Adipocyte (in vitro differentiated cells): ENCODE measurements around the gene CATSPERZ.

ENCODE experiments used
- DNase-seq: peaks from one replicate; pipeline ENCODE4 v3.0.0-alpha.2; 2015; ENCODE audit warnings: low read depth
- H3K27me3 ChIP-seq: replicated peaks from 2 replicates; pipeline ENCODE4 v1.7.0; 2013; ENCODE audit warnings: mild to moderate bottlenecking, low read length, moderate library complexity; ENCODE audit not compliant: control insufficient read depth, insufficient read depth
- H3K36me3 ChIP-seq: 2 replicates; pipeline ENCODE4 v1.7.0; 2013; ENCODE audit warnings: low read length, mild to moderate bottlenecking, moderate library complexity; ENCODE audit not compliant: control insufficient read depth, insufficient read depth, severe bottlenecking
- H3K4me1 ChIP-seq: 2 replicates; pipeline ENCODE4 v1.7.0; 2013; ENCODE audit warnings: mild to moderate bottlenecking, low read length, moderate library complexity; ENCODE audit not compliant: control insufficient read depth, insufficient read depth
- H3K4me3 ChIP-seq: 2 replicates; pipeline ENCODE4 v1.7.0; 2013; ENCODE audit warnings: mild to moderate bottlenecking, low read length, moderate library complexity
- H3K9ac ChIP-seq: 2 replicates; pipeline ENCODE4 v1.7.0; 2013; ENCODE audit warnings: mild to moderate bottlenecking, low read length, moderate library complexity
- H3K9me3 ChIP-seq: 2 replicates; pipeline ENCODE4 v1.7.0; 2013; ENCODE audit warnings: mild to moderate bottlenecking, low read length, moderate library complexity; ENCODE audit not compliant: control insufficient read depth

The CATSPERZ gene

DNA sequence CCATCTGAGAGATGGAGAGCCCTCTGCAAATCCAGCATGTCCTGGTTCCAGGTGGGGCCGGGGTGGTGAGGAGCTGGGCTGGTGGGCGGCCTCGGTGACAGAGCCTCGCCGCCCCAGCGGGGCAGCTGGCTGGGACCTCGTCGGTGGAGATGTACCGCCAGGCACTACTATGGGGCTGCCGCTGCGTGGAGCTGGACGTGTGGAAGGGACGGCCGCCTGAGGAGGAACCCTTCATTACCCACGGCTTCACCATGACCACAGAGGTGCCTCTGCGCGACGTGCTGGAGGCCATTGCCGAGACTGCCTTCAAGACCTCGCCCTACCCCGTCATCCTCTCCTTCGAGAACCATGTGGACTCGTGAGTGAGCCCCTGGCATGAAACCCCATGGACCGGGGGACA lies 41.8 kb upstream of the CATSPERZ start:
- H3K36me3 ChIP-seq: peaks cover 66% of the 10 kb centered on the region
- H3K9me3 ChIP-seq: no peaks in the 10 kb centered on the region
- no peaks in the 10 kb centered on the region for H3K27me3 ChIP-seq
- H3K4me1 ChIP-seq: peaks cover 3% of the 10 kb centered on the region
- no peak overlapping the region for H3K4me3 ChIP-seq
- no peak overlapping the region for H3K9ac ChIP-seq
- no peak for DNase-seq

DNA sequence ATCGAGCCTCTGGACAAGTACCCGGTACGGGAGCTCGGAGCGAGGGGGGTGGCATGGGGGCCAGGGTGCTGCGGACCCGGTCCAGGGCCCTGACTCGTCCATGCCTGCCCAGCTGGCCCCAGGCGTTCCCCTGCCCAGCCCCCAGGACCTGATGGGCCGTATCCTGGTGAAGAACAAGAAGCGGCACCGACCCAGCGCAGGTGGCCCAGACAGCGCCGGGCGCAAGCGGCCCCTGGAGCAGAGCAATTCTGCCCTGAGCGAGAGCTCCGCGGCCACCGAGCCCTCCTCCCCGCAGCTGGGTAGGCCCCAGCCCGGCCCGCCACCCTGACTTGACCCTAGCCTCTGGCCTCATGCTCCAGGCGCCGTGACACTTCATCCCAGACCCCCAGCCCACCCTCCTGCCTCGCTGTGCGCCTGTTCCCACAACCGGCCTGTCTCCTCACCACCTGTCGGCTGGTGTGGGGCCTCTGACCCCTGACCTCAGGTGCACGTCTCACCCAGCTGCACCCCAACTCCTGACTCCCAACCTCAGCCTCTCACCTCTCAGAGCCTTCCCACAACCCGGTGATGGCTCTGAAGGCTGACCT lies 41.1 kb upstream of the CATSPERZ start:
- H3K27me3 ChIP-seq: no peaks in the 10 kb centered on the region
- DNase-seq: no peak
- no peak overlapping the region for H3K4me3 ChIP-seq
- H3K9ac ChIP-seq: no peak overlapping the region
- H3K36me3 ChIP-seq: peaks cover 73% of the 10 kb centered on the region
- H3K4me1 ChIP-seq: no peaks in the 10 kb centered on the region
- no peaks in the 10 kb centered on the region for H3K9me3 ChIP-seq

DNA sequence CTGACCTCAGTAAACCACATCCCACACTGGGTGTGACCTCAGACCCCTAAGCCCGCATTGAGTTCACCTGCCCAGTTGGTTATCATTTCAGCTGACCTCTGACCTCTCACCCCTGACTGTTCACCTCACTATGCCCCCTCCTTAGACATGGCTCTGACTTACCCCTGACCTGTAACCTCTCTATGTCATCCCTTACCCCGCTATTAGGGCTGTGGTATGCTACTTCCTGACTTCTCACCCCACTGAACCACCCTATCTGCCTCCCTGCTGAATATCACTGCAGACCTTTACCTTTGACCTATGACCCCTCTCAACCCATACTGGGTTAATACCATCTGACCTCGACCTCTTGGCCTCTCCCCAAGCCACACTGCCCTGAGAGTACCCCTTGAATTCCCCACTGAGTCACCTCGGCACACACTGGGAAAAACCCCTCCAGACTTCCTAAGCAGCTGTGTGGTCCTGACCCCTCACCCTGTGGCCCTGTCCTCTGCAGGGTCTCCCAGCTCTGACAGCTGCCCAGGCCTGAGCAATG lies 40.6 kb upstream of the CATSPERZ start:
- Histone ChIP-seq H3K4me1 (no peaks in the 10 kb centered on the region), H3K9me3 (no peaks in the 10 kb centered on the region), H3K4me3 (no peak overlapping the region), H3K36me3 (peaks cover 73% of the 10 kb centered on the region), H3K9ac (no peak overlapping the region), H3K27me3 (no peaks in the 10 kb centered on the region)
- DNase-seq: no peak

DNA sequence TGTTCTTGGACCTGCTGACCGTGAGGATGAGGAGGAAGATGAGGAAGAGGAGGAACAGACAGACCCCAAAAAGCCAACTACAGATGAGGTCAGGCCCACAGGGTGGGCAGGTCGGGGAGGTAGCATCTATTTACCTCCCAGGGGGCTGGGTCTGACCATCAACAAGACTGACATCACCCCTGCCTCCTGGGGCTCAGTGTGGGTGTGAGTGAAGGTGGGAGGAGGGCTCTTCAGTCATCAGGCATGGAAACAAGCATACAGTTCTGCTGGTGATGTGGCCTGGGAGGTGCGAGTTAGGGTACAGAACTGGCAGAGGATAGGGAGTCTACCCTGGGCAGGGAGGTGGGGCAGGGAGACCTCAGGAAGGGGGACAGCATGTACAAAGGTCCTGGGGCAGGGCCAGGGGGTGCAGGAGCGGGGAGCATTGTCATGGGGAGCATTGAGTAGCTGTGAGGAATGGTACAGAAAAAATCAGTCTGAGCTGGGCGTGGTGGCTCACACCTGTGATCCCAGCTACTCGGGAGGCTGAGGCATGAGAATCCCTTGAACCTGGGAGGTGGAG lies 39.9 kb upstream of the CATSPERZ start:
- Histone ChIP-seq H3K4me3 (no peak overlapping the region), H3K9ac (no peak overlapping the region), H3K9me3 (no peaks in the 10 kb centered on the region), H3K4me1 (no peaks in the 10 kb centered on the region), H3K36me3 (peaks cover 72% of the 10 kb centered on the region), H3K27me3 (no peaks in the 10 kb centered on the region)
- DNase-seq: no peak

- Histone ChIP-seq H3K36me3 (peaks cover 72% of the 10 kb centered on the region), H3K4me3 (no peak overlapping the region), H3K4me1 (no peaks in the 10 kb centered on the region), H3K9ac (no peak overlapping the region), H3K27me3 (no peaks in the 10 kb centered on the region), H3K9me3 (no peaks in the 10 kb centered on the region)
- no peak for DNase-seq
Measured at GRCh38 chr11:64261556-64262080, 38.5 kb upstream of the CATSPERZ start.

DNA sequence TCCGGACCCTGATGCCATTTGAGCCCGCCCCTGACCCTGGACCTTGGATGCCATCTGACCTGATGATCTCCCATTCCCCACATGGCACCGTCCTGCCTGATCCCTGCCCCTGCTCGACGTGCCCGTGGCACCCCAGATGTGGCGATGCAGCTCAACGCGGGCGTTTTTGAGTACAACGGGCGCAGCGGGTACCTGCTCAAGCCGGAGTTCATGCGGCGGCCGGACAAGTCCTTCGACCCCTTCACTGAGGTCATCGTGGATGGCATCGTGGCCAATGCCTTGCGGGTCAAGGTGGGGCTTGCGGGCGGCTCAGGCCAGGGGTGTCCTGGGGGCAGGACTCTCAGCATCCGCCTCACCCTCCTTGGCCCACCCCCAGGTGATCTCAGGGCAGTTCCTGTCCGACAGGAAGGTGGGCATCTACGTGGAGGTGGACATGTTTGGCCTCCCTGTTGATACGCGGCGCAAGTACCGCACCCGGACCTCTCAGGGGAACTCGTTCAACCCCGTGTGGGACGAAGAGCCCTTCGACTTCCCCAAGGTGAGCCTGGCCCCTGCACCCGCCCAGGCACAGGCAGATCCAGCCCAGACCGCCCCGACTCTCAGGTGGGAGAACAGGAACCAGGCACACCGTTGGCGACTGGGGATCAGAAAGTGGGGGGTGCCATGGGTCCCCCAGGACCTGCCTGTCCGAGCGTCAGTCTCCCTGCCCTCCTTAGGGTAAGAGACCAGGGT lies 37.7 kb upstream of the CATSPERZ start:
- no peaks in the 10 kb centered on the region for H3K9me3 ChIP-seq
- peaks cover 70% of the 10 kb centered on the region for H3K36me3 ChIP-seq

DNA sequence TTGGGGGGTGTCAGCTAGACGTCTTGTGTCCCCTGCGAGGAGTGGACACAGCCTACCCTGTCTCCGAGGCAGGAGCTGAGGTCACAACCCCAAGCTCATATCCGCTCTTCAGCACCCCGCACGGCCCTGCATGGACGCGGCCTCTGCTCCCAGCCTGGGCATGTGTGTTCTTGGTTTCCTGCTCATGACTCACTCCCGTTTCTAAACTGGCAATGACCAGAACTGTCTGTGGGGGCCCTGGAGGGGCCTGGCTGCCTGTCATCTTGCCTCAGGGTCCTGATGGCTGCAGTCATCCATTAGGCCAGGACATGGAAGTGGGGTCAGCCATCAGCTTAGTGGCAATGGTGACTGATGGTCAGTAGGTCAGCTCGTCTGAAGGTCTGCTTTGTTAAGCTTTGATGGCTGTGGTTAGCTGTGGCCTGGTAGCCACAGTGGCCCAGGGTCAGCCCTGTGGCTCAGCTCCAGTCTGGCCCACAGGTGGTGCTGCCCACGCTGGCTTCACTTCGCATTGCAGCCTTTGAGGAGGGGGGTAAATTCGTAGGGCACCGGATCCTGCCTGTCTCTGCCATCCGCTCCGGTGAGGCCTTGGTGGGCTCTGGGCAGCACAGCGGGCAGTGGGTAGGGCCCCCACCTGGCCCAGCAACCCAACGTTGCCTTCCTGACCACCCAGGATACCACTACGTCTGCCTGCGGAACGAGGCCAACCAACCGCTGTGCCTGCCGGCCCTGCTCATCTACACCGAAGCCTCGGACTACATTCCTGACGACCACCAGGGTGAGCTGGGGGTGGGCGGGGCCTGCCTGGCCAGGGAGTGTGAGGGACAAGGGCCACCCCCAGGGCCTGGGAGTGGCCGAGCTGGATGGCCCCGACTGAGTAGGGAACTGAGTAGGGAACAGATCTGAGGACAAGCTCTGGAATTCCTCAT lies 36.9 kb upstream of the CATSPERZ start:
- no peak for DNase-seq
- H3K36me3 ChIP-seq: peaks cover 63% of the 10 kb centered on the region
- H3K4me1 ChIP-seq: peaks cover 12% of the 10 kb centered on the region
- no peaks in the 10 kb centered on the region for H3K9me3 ChIP-seq
- H3K4me3 ChIP-seq: no peak overlapping the region
- peak overlapping the region; percentile 46 for H3K9ac ChIP-seq
- no peaks in the 10 kb centered on the region for H3K27me3 ChIP-seq

More for the DNA sequence above, 37.7 kb upstream of the CATSPERZ start:
- Histone ChIP-seq H3K4me3 (no peak overlapping the region), H3K9ac (peak overlapping the region; percentile 46), H3K27me3 (no peaks in the 10 kb centered on the region), H3K4me1 (peaks cover 4% of the 10 kb centered on the region)
- no peak for DNase-seq

DNA sequence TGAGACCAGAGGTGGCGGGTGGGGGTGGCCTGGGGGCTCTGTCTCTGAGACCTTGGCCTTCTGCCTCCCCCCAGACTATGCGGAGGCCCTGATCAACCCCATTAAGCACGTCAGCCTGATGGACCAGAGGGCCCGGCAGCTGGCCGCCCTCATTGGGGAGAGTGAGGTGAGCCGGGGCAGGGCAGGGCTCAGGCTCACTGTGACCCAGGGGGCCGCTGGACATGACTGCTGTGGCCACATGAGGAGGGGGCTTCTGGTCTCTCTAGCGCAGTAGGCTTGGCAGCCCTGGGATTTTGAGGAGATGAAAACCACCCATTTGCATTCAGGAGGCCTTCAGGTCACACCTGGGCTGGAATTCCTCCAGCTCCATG lies 36.2 kb upstream of the CATSPERZ start:
- Histone ChIP-seq H3K27me3 (no peaks in the 10 kb centered on the region), H3K36me3 (peaks cover 57% of the 10 kb centered on the region), H3K4me3 (no peak overlapping the region), H3K9me3 (no peaks in the 10 kb centered on the region), H3K9ac (no peak overlapping the region), H3K4me1 (peaks cover 19% of the 10 kb centered on the region)
- no peak for DNase-seq

DNA sequence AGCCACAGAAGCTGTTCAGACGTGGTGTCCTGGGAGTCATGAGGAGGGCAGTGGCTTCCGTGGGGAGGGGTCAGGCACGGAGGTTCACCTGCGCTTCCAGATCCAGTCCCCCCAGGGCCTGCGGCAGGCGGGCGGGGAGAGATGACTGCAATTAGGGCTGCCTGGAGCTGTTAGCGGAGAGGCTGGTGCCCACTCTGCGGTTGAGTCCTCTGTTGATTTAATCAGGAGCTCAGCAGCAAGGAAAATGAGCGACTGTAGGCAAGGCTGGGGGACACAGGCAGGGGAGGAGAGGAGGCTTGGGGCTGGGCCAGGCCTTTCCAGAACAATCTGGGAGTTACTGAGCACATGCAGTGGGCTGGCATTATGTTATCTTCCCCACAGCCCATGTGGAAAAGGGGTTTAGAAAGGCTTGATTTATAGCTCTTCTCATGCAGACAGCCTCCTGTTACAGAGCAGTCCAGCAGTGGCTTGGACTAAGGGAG lies 35.7 kb upstream of the CATSPERZ start:
- Histone ChIP-seq H3K27me3 (no peaks in the 10 kb centered on the region), H3K9ac (no peak overlapping the region), H3K4me3 (no peak overlapping the region), H3K4me1 (peaks cover 21% of the 10 kb centered on the region), H3K36me3 (peaks cover 52% of the 10 kb centered on the region), H3K9me3 (no peaks in the 10 kb centered on the region)
- no peak for DNase-seq

- H3K36me3 ChIP-seq: peaks cover 44% of the 10 kb centered on the region
- no peaks in the 10 kb centered on the region for H3K27me3 ChIP-seq
- no peak overlapping the region for H3K9ac ChIP-seq
- no peaks in the 10 kb centered on the region for H3K9me3 ChIP-seq
- peaks cover 21% of the 10 kb centered on the region for H3K4me1 ChIP-seq
- H3K4me3 ChIP-seq: no peak overlapping the region
- no peak for DNase-seq
Measured at GRCh38 chr11:64265176-64266160, 34.7 kb upstream of the CATSPERZ start.
